OCI-M2 (cell line): ENCODE measurements around the gene LEKR1.

Experiments
- DNase-seq: peaks from one replicate; lab custom pipeline; 2025; ENCODE audit not compliant: unreplicated experiment; lab: John Stamatoyannopoulos, UW

The LEKR1 gene

DNA sequence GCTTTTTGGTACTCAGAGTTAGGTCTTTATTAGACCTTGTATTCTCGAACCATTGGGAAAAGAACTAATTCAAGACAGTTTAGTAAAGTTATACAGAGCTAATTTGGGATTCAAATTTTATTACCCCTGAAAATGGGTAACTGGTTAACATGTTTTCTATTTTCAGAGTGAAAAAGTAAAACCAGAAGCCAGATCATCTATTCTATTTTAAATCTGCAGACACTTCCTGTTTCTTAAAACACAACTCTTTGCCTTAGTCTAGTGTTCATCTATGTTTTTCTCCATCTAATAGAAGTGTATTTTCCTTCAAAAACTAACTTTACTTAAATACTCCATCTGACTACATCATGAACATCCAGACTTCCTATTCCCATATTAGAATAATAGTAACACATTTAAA, 220.4 kb downstream of the LEKR1 start:
- no peak for DNase-seq

DNA sequence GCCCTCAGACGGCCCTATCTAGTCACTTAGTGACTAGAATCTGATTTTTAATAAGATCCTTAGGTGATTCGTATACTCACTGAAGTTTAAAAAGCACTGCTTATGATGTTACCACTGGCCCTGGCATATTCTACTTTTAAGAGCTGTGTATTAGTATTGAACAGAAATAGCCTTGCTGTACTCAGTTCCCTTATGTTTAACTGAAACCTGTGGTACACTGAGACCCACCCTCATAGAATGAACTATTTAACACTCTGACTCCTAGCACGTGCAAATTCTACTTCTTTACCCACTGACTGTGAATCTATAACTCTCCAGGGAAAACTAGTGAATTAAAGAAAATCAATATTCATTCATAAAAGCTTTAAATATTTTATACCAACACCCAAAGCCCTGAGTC, 224.9 kb downstream of the LEKR1 start:
- no peak for DNase-seq

DNA sequence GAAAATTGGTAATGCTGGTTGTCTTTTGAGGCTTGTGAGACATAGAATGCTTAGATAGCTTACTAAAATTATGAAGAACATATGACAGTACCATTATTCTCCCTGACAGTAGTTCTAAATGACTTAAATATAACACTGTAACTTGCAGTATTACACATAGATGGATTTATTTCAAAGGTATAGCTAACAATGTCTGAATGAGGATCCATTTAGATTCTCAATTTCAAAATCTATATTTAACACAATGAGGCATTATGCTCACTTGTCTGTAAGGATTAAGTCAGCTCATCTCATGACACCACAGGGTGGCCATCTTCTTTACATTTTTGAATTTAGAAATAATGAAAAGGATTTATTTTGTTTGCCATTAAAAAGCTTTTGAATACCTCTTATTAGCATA, 225.4 kb downstream of the LEKR1 start:
- no peak for DNase-seq

DNA sequence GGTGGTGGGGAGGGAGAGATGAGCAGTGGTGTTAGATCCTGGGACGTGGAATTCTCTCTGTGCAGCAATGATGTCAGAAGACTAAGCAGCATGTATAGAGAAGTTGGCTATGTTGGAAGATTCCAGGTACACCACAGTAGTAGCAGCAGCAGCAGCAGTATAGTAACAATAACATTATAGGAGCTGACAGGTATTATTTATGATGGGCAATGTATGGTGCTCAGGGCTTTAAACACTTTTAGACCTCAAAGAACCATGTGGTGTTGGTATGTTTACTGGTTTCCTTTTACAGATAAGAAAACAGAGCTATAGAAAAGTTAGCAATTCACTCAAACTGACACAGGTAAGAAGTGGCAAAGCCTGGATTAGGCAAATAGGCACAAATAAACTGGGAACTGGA, 229.9 kb downstream of the LEKR1 start:
- DNase-seq: no peak

DNA sequence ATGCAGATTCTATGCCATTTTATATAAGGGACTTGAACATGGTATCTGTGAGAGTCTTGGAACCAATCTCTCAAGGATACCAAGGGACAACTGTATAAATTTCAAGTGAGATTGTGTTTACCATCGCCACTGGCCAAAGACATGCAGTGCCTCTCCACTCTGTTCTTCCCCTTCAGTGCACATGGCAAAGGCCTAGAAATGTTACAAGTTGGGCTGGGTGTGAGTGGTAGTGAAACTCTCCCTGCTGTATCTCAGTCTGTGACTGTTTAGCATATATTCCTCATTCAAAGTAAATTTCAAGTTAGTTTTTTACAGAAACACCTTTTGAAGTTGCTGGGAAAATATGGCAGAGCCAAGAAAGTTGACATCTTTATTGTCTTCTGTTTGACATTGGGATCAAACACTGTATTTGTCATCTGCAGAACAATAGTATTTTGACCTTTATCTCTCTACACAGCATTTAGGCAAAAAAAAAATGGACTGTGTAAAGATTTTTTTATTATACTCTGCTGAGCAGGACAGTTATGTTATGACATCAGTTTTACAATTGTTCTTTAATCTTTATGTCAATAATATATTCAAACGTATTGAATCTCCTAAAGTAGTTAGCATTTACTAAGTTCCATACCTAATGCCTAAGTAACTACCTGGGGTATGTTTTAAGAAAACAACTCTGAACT, 232.4 kb downstream of the LEKR1 start:
- DNase-seq: no peak

DNA sequence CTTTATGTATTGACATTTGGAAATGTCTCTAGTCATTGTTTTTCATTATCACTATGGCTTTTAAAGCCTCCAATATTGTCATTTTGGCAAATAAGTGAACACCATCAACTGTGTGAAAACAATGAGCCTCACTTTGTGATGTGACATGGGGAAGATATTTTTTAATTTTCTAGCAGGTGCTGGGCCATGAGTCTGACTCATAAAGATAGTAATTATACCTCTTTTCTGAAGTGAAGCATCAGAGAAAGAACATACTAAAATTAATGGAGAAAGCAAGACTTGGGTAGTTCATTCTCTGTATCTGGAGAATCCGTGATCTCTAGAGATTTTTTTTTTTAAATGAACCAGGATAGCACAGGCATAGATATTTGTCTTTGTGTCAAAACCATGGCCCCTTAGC, 233.0 kb downstream of the LEKR1 start:
- no peak for DNase-seq

DNA sequence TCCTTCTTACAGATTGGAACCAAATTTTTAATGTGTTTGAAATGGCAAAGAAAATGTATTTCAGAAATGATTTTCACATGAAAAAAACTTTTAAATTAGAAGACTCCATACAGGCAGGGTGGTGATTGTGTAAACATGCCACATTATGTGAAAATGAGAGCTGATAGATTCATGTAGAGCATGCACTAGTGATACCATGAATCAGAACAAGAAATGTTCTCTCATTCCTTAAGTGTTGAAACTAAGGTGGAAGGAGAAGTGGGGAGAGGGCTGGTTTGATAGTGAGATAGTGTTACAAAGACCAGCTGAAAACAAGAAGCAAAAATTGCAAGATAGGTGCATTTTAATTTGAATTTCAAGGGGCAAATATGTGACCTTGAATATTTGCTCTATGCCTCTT, 233.5 kb downstream of the LEKR1 start:
- DNase-seq: no peak

DNA sequence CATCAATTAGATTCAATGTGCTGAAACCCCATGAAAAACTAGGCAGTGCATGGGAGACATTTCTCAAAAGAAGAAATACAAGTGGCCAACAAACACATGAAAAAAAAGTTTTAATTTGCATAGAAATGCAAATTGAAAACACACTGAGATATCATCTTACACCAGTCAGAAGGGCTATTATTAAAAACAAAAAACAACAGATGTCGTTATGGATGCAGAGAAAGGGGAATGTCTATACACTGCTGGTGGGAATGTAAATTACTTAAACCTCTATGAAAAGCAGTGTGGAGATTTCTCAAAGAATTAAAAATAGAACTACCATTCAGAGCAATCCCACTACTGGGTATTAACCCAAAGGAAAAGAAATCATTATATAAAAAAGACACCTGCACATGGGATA, 235.1 kb downstream of the LEKR1 start:
- DNase-seq: no peak

DNA sequence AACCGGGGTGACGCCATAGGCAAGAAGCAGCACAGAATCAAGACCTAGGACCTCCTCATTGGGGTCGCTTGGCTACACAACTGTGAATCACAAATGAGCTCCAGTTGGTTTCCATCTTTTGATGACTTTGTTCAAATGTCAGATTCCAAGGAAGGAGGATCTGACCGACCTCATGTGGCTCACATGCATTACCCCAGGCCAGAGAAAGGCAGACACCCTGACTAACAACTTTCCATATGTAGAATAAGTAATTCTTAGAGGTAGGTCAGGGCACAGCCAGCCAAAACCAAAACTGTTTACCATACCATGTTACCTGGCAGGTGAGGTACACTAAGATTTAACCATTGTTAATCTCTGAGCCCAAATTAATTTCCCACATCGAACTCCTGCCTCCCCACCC, 237.3 kb downstream of the LEKR1 start:
- DNase-seq: no peak

DNA sequence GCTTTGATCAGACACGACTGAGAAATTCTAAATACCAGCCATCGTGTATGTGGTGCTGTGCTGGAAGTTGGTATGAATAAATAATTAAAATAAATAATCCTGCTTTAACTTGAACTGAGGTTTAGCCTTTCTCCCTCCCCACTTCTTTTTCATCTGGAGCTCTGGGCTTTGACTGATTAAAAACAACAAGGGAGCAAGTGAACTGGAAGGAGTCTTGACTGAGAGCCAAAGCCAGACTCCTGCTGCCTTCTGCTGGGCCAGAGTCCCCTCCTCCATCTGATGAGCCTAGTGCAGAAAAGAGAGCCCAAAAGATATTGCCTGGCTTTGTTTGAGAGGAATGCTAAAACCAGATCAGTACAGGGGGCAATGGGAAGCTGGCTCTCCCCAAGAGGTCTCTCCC, 237.8 kb downstream of the LEKR1 start:
- DNase-seq: no peak

DNA sequence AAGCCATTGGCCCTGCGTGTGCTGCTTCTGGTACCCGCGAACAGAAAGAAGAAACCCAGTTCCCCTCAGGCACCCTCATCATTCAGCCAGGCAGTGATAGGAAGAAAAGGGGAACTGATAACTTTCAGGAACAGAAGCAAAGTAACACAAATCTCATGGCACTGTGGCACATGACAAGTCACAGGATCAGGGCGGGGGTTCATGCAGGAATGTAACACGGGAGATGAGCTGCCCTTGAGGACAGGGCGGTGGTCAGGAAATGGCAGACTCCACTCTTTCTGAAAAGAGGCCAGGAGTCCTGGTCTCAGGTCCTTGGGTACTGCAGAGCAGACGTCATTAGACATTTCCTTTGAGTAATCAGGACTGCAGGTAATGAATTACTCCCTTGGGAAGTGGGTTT, 238.2 kb downstream of the LEKR1 start:
- DNase-seq: no peak

DNA sequence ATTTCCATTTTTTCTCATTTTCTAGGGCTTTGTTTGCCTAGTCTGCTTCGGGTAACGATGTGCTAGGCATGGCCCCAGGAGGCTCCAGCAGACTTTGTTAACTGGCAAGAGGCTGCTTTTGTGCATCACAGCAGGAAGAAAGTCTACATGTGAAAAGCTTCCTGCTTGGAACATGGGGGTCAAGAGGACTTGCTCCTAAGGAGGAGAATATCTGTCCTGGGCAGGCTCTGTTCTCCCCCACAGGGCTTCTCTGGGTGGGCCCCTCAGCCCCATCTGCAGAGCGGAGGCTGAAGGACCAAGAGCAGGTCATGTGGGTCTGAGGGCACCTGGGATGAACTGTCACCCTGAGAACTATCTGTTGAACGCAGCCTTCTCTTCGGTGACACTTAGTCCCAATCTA, 239.0 kb downstream of the LEKR1 start:
- DNase-seq: no peak

DNA sequence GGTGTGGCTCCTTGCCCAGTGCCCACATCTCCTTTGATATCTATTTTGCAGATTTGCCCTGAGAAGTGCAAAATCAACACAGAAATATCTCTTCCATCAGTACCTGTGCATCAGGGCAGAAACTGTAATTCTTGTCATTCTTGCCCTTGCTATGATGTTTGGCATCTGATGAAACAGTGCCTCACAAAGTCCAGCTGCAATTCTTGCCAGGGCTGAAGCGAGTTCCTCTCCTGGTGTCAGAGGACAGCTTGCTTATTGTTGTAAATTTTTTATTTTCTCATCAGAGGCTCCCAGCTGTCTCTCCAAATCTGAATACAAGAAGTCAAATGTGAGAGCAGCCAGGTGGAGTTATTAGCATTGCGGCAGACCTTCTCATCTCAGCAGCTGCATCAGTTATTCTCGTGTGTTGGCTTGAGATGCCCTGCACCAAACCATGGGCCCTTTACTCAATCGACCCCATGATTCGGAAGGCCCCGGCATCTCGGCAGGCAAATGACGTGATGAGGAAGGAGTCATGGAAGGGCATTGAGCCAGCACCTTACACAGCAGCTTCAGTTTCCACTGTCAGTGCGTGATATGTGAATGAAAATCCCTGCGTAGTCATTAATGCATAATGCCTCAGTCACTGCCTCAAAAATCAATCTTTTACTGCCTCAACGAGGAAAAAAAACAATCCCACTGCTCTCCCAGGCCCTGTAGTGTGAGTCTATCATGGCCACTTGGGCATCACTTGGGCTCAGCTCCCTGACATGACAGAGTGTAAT, 240.4 kb downstream of the LEKR1 start:
- DNase-seq: no peak

DNA sequence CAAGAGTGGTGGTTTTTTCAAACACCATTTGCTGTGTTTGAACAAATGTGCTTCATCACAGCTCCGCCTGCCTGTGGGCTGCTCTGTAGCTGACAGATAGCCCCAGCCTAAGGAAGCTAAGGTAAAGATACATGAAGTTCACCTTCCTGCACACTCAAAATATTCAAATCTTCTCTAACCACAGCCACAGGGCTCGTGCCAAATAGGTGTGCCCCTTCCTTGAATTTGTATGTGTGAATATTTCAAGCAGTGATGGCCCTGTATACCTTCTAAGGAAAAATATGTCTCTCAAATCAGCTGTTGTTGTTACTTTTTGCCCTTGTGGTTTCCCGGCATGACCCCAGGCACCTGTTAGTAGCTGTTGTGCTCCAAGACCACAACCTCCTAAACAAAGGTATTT, 241.0 kb downstream of the LEKR1 start:
- DNase-seq: no peak

DNA sequence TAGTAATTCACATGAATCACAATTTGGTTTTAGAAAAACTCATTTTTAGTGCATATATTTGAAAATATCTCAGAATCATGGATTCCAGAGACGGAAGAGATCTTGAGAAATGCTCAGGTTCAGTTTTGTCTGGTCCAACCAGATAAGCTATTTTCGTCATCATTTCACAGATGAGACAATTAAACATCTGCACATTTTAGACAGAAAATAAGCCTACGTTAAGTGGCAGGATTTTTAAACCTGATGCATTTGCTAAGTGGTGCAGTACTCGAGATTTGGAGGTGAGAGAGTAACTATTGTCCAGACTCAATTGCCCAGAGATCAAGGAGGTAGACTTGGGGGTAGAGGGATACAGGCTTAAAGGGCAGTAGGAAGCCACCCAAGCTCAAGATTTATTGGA, 243.3 kb downstream of the LEKR1 start:
- no peak for DNase-seq

DNA sequence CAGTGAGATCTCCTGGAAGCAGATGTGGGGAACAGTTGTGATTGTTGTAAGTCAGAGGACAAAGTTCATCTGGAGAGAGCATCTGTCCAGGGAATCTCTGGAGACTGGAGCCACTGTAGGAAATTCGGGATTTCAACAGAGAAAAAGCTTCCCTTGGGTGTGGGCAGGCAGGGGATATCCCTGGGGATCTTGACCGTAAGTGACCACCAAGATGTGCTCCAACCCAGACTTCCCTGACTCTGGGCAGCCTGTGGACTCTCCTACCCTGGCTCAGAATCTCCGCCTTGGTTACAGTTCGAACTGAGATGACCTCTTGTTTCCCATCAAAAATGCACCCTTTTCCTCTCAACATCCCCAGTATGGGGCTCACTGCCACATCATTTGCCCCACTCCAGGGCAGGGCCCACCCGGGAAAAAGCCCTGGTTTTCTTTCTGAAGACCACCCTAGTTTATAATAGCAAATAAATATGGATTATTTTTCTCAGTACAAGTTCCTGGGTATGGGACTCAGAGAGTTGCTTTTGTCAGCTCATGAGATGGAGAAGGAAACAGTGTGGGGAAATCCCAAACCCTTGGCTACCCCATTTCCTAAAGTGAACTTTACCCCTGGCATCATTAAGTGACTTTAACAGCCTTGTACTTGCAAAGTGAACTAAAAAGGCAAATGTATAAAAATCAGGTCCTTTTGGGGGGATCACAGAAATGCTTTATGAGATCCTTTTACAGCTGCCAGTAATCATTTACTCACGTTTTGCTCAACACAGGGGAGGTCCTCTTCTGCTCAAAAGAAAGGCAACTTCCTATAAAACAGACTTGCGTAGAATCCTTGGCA, 243.9 kb downstream of the LEKR1 start:
- no peak for DNase-seq

DNA sequence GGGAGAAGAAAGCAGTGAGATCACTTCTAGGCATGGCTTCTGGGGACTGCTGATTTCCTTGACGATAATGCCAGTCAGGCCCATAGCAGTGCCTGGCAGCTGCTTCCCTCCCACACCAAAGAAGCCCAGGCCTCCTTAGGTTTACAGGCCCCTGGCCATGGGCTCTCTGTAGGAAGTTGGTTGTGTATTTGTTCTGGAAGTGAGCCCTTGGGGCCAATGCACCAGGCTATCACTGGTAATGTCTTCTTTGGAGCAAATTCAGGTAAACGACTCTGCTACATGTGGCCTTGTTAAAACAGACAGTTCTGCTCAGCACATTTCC, 244.5 kb downstream of the LEKR1 start:
- DNase-seq: no peak

DNA sequence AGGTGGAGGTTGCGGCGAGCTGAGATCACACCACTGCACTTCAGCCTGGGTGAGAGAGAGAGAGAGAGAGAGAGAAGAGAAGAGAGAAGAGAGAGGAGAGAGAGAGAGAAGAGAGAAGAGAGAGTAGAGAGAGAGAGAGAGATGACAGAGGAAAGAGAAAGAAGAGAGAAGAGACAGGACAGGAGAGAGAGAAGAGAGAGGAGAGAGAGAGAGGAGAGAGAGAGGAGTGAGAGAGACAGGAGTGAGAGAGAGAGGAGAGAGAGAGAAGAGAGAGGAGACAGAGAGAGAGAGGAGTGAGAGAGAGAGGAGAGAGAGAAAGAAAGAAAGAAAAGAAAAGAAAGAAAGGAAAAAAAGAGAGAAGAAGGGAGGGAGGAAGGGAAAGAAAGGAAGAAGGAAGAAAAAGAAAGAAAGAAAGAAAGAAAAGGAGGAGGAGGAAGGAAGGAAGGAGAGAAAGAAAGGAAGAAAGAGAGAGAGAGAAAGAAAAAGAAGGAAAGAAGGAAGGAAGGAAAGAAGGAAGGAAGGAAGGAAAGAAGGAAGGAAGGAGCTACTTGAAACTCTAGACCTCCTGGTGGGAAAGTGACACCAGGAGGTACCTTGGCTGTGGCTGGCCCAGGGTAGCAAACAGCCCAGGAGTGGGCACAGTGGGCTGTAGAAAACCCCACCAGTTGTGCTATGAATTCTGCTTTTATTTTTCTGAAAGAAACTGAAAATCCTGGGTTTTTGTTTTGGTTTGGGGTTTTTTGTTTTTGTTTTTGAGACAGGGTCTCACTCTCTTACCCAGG, 245.8 kb downstream of the LEKR1 start:
- no peak for DNase-seq

DNA sequence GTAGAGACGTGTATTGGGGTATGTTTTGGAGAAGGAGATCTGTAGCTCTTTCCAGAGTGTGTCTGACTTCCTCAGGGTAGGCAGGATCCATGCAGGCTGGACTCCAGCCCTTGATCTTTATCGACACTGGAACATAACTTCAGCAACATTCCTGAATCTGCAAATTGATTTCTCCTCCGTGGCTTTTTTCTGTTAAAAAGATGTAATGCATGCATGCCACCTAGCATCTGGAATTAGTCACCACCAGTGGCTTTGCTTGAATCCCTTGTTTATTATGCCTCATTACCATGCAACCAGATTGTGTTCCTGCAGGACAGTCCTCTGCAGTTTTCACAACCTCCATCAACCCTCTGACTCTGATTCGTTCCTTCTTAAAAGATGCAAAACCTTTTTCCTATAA, 247.7 kb downstream of the LEKR1 start:
- no peak for DNase-seq

DNA sequence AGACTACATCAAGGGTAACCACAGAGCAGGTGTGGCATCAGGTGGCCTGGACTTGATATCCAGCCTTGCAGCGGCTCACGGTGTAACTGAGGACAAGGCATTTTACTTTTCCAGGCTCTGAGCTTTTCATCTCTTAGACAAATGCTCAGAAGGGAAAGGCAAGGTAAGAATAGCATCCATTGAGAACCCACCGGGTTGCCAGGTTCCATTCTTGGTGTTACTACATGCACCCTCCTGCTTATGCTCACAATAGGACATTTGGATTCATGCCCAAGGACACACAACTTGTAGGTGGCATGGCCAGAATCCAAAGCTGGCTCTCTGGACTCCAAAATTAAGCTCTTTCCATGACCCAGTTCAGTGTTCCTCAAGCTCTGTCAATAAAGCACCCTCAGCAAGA, 248.3 kb downstream of the LEKR1 start:
- no peak for DNase-seq

DNA sequence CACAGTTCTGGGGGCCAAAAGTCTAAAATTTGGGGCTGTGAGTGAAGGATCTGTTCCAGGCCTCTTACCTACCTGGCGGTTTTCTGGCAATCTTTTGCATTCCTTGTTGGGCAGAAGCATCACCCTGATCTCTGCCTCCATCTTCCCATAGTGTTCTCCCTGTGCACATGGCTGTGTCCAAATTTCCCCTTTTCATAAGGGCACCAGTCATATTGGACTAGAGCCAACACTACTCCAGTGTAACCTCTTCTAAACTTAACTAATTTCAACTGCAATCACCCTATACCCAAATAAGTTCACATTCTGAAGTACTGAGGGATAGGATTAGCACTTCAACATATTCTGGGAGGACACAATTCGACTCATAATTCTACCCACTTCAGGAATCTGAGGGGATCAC, 248.8 kb downstream of the LEKR1 start:
- DNase-seq: no peak
